ENCODE data around the gene F11. TPM values are rescaled to one million over a fixed set of nuclear protein-coding genes. Genes with fewer than 3 reads are reported as not detected.

Gene F11
- total RNA-seq, 1 experiment from 2014 or later = not detected

- no peaks in the 10 kb centered on the region for H3K27me3 ChIP-seq (replicated peaks; ENCODE audit: control insufficient read depth, insufficient read depth, low read length)
- no peaks in the 10 kb centered on the region for H3K4me1 ChIP-seq
- no peak for DNase-seq
- Mint-ChIP-seq H3K4me1 (ENCODE audit: low read depth, unreplicated experiment) (no peaks in the 10 kb centered on the region), H3K4me3 (ENCODE audit: unreplicated experiment) (no peak overlapping the region), H3K9me3 (ENCODE audit: unreplicated experiment) (no peaks in the 10 kb centered on the region), H3K27ac (ENCODE audit: unreplicated experiment) (no peak overlapping the region), H3K36me3 (ENCODE audit: insufficient read depth, unreplicated experiment) (no peaks in the 10 kb centered on the region), H3K27me3 (ENCODE audit: insufficient read depth, unreplicated experiment) (peaks cover 3% of the 10 kb centered on the region)
- H3K9me3 ChIP-seq = no peaks in the 10 kb centered on the region
- H3K36me3 ChIP-seq (ENCODE audit: control insufficient read depth, insufficient read depth, low read length) = no peaks in the 10 kb centered on the region
- no peak overlapping the region for H3K4me3 ChIP-seq (ENCODE audit: low read depth, low read length)
- intact Hi-C loops (cut with micrococcal nuclease; ENCODE audit: unreplicated experiment) = no loop called here
- ChIA-PET CTCF (no interaction called here), POLR2A (no interaction called here)
- no TSS peak for BruUV-seq (replicated peaks)
- TF ChIP-seq CTCF (IDR thresholded peaks at IDR 0.05; ENCODE audit: insufficient read depth in 1 of 2, low read depth in 1 of 2, low read length in 1 of 2, severe bottlenecking in 1 of 2, unreplicated experiment in 1 of 2) = no peak
These were observed 31.6 kb upstream of the F11 start for GRCh38 chr4:186234367-186234766.

GRCh38 chr4:186236126-186236525 lies 29.9 kb upstream of the F11 start:
- Mint-ChIP-seq H3K27me3 (ENCODE audit: insufficient read depth, unreplicated experiment) (peaks cover 3% of the 10 kb centered on the region), H3K4me3 (ENCODE audit: unreplicated experiment) (no peak overlapping the region), H3K4me1 (ENCODE audit: low read depth, unreplicated experiment) (no peaks in the 10 kb centered on the region), H3K36me3 (ENCODE audit: insufficient read depth, unreplicated experiment) (no peaks in the 10 kb centered on the region), H3K9me3 (ENCODE audit: unreplicated experiment) (no peaks in the 10 kb centered on the region), H3K27ac (ENCODE audit: unreplicated experiment) (no peak overlapping the region)
- Histone ChIP-seq H3K36me3 (ENCODE audit: control insufficient read depth, insufficient read depth, low read length) (no peaks in the 10 kb centered on the region), H3K4me3 (ENCODE audit: low read depth, low read length) (no peak overlapping the region), H3K4me1 (no peaks in the 10 kb centered on the region), H3K27me3 (replicated peaks; ENCODE audit: control insufficient read depth, insufficient read depth, low read length) (no peaks in the 10 kb centered on the region), H3K9me3 (no peaks in the 10 kb centered on the region)
- ChIA-PET POLR2A (interaction anchor here (0.7 kb wide), 1 partner anchor 64 kb away, joined by 3 read pairs; no protein-coding TSS in a partner anchor), CTCF (no interaction called here)
- no peak for TF ChIP-seq CTCF (IDR thresholded peaks at IDR 0.05; ENCODE audit: insufficient read depth in 1 of 2, low read depth in 1 of 2, low read length in 1 of 2, severe bottlenecking in 1 of 2, unreplicated experiment in 1 of 2)
- no peak for DNase-seq
- intact Hi-C loops (cut with micrococcal nuclease; ENCODE audit: unreplicated experiment) = no loop called here
- BruUV-seq (replicated peaks) = no TSS peak

GRCh38 chr4:186240452-186240847 lies 25.5 kb upstream of the F11 start:
- Histone ChIP-seq H3K36me3 (ENCODE audit: control insufficient read depth, insufficient read depth, low read length) (no peaks in the 10 kb centered on the region), H3K4me3 (ENCODE audit: low read depth, low read length) (no peak overlapping the region), H3K27me3 (replicated peaks; ENCODE audit: control insufficient read depth, insufficient read depth, low read length) (no peaks in the 10 kb centered on the region), H3K4me1 (no peaks in the 10 kb centered on the region), H3K9me3 (no peaks in the 10 kb centered on the region)
- no peaks in the 10 kb centered on the region for H3K4me1 Mint-ChIP-seq (ENCODE audit: low read depth, unreplicated experiment)
- DNase-seq = no peak
- ChIA-PET CTCF (no interaction called here), POLR2A (no interaction called here)
- H3K27ac Mint-ChIP-seq (ENCODE audit: unreplicated experiment) = no peak overlapping the region
- no peak overlapping the region for H3K4me3 Mint-ChIP-seq (ENCODE audit: unreplicated experiment)
- no TSS peak for BruUV-seq (replicated peaks)
- intact Hi-C loops (cut with micrococcal nuclease; ENCODE audit: unreplicated experiment) = no loop called here
- peaks cover 3% of the 10 kb centered on the region for H3K27me3 Mint-ChIP-seq (ENCODE audit: insufficient read depth, unreplicated experiment)
- no peaks in the 10 kb centered on the region for H3K36me3 Mint-ChIP-seq (ENCODE audit: insufficient read depth, unreplicated experiment)
- H3K9me3 Mint-ChIP-seq (ENCODE audit: unreplicated experiment) = no peaks in the 10 kb centered on the region
- TF ChIP-seq CTCF (IDR thresholded peaks at IDR 0.05; ENCODE audit: insufficient read depth in 1 of 2, low read depth in 1 of 2, low read length in 1 of 2, severe bottlenecking in 1 of 2, unreplicated experiment in 1 of 2) = no peak

All from Caco-2 (cell line).